ENCODE results near the gene KRTAP1-4. TPM values are rescaled to one million over a fixed set of nuclear protein-coding genes. Genes with fewer than 3 reads are reported as not detected.

Gene KRTAP1-4
- total and polyA plus RNA-seq, 2 experiments from 2014 or later = not detected

GRCh38 chr17:41009301-41009760, 20.7 kb downstream of the KRTAP1-4 start:
- peaks cover 23% of the 10 kb centered on the region for H3F3A ChIP-seq (ENCODE audit: insufficient read depth)
- in situ Hi-C loops (cut with MboI) = no loop called here
- TF ChIP-seq EZH2phosphoT487 (IDR thresholded peaks at IDR 0.05; ENCODE audit: insufficient read depth, low read depth) (no peak), EZH2 (IDR thresholded peaks at IDR 0.05; ENCODE audit: insufficient read depth, poor library complexity, severe bottlenecking) (no peak)

GRCh38 chr17:41008811-41009210, 21.2 kb downstream of the KRTAP1-4 start, which contains the start of gene KRTAP3-1:
Gene KRTAP3-1 (minus strand): TSS chr17:41009128. CDS start chr17:41009074, 54 bp downstream.
- Histone ChIP-seq H3K4me1 (ENCODE audit: insufficient read depth) (peaks cover 12% of the 10 kb centered on the region), H2AFZ (no peak within 1 kb of the TSS), H3K79me2 (ENCODE audit: insufficient read depth) (no peaks in the 10 kb centered on the region), H3K27ac (no peak within 1 kb of the TSS), H3K4me2 (ENCODE audit: unreplicated experiment) (no peak within 1 kb of the TSS), H3K9ac (no peak within 1 kb of the TSS), H3F3A (ENCODE audit: insufficient read depth) (peaks cover 19% of the 10 kb centered on the region), H3K9me3 (ENCODE audit: low read depth) (no peaks in the 10 kb centered on the region), H3K27me3 (replicated peaks; ENCODE audit: insufficient read depth) (no peaks in the 10 kb centered on the region), H3K4me3 (no peak within 1 kb of the TSS), H3K9me2 (ENCODE audit: insufficient read depth) (no peaks in the 10 kb centered on the region), H3K36me3 (ENCODE audit: low read depth) (no peaks in the 10 kb centered on the region), H4K20me1 (ENCODE audit: insufficient read depth) (no peaks in the 10 kb centered on the region)
- no peak for TF ChIP-seq EZH2phosphoT487 (IDR thresholded peaks at IDR 0.05; ENCODE audit: insufficient read depth, low read depth)
- TF ChIP-seq EZH2 (IDR thresholded peaks at IDR 0.05; ENCODE audit: insufficient read depth, poor library complexity, severe bottlenecking) = no peak
- in situ Hi-C loops (cut with MboI) = no loop called here
- WGBS, 2 experiments (ENCODE audit: low coverage in 1 of 2, low lambda C conversion rate in 2 of 2, missing lambda C conversion rate in 2 of 2) = 90% methylated on average over 7 to 8 of the region's 8 CpGs
- DNase-seq = no peak

More at GRCh38 chr17:41009301-41009760, 20.7 kb downstream of the KRTAP1-4 start:
- Histone ChIP-seq H3K36me3 (ENCODE audit: low read depth) (no peaks in the 10 kb centered on the region), H3K27ac (no peak overlapping the region), H3K4me3 (no peak overlapping the region), H4K20me1 (ENCODE audit: insufficient read depth) (no peaks in the 10 kb centered on the region), H3K27me3 (replicated peaks; ENCODE audit: insufficient read depth) (no peaks in the 10 kb centered on the region), H3K4me1 (ENCODE audit: insufficient read depth) (peaks cover 16% of the 10 kb centered on the region), H2AFZ (no peak overlapping the region), H3K79me2 (ENCODE audit: insufficient read depth) (no peaks in the 10 kb centered on the region), H3K9me2 (ENCODE audit: insufficient read depth) (no peaks in the 10 kb centered on the region), H3K9ac (no peak overlapping the region), H3K4me2 (ENCODE audit: unreplicated experiment) (no peak overlapping the region), H3K9me3 (ENCODE audit: low read depth) (no peaks in the 10 kb centered on the region)
- DNase-seq = no peak
- WGBS, 2 experiments (ENCODE audit: low coverage in 1 of 2, low lambda C conversion rate in 2 of 2, missing lambda C conversion rate in 2 of 2) = 77 to 82% methylated on average over 4 of the region's 4 CpGs

- H3K4me1 ChIP-seq (ENCODE audit: insufficient read depth) = peaks cover 9% of the 10 kb centered on the region; the same call in 1 of the 2 replicates
- H3K4me2 ChIP-seq (ENCODE audit: unreplicated experiment) = no peak overlapping the region
- no peak overlapping the region for H3K9ac ChIP-seq
- no peaks in the 10 kb centered on the region for H3F3A ChIP-seq (ENCODE audit: insufficient read depth)
- DNase-seq = no peak
- H2AFZ ChIP-seq = no peak overlapping the region
- no peaks in the 10 kb centered on the region for H3K27me3 ChIP-seq (replicated peaks; ENCODE audit: insufficient read depth)
- 94 to 100% methylated on average over 3 of the region's 3 CpGs for WGBS, 2 experiments (ENCODE audit: low coverage in 1 of 2, low lambda C conversion rate in 2 of 2, missing lambda C conversion rate in 2 of 2)
- no peak overlapping the region for H3K4me3 ChIP-seq
- no peak overlapping the region for H3K27ac ChIP-seq
- no peaks in the 10 kb centered on the region for H3K9me3 ChIP-seq (ENCODE audit: low read depth)
- in situ Hi-C loops (cut with MboI) = no loop called here
- no peaks in the 10 kb centered on the region for H3K79me2 ChIP-seq (ENCODE audit: insufficient read depth)
- H3K9me2 ChIP-seq (ENCODE audit: insufficient read depth) = no peaks in the 10 kb centered on the region
- no peaks in the 10 kb centered on the region for H3K36me3 ChIP-seq (ENCODE audit: low read depth)
- no peak for TF ChIP-seq EZH2 (IDR thresholded peaks at IDR 0.05; ENCODE audit: insufficient read depth, poor library complexity, severe bottlenecking)
- no peak for TF ChIP-seq EZH2phosphoT487 (IDR thresholded peaks at IDR 0.05; ENCODE audit: insufficient read depth, low read depth)
- no peaks in the 10 kb centered on the region for H4K20me1 ChIP-seq (ENCODE audit: insufficient read depth)
Observed at GRCh38 chr17:41004397-41004796, 25.6 kb downstream of the KRTAP1-4 start.

GRCh38 chr17:41003926-41004325, 26.1 kb downstream of the KRTAP1-4 start:
- no peak for DNase-seq
- in situ Hi-C loops (cut with MboI) = no loop called here

More at GRCh38 chr17:41003926-41004325, 26.1 kb downstream of the KRTAP1-4 start:
- H3K4me3 ChIP-seq = no peak overlapping the region
- H3K4me2 ChIP-seq (ENCODE audit: unreplicated experiment) = no peak overlapping the region
- WGBS, 2 experiments (ENCODE audit: low coverage in 1 of 2, low lambda C conversion rate in 2 of 2, missing lambda C conversion rate in 2 of 2) = 75 to 80% methylated on average over 4 of the region's 4 CpGs
- H3K9me3 ChIP-seq (ENCODE audit: low read depth) = no peaks in the 10 kb centered on the region
- no peaks in the 10 kb centered on the region for H3K79me2 ChIP-seq (ENCODE audit: insufficient read depth)
- no peak overlapping the region for H3K9ac ChIP-seq
- no peak overlapping the region for H3K27ac ChIP-seq
- no peaks in the 10 kb centered on the region for H3K36me3 ChIP-seq (ENCODE audit: low read depth)
- no peak overlapping the region for H2AFZ ChIP-seq
- H3K4me1 ChIP-seq (ENCODE audit: insufficient read depth) = peaks cover 9% of the 10 kb centered on the region; the same call in 1 of the 2 replicates
- H3K27me3 ChIP-seq (replicated peaks; ENCODE audit: insufficient read depth) = no peaks in the 10 kb centered on the region
- no peaks in the 10 kb centered on the region for H4K20me1 ChIP-seq (ENCODE audit: insufficient read depth)
- TF ChIP-seq EZH2 (IDR thresholded peaks at IDR 0.05; ENCODE audit: insufficient read depth, poor library complexity, severe bottlenecking) = no peak
- no peak for TF ChIP-seq EZH2phosphoT487 (IDR thresholded peaks at IDR 0.05; ENCODE audit: insufficient read depth, low read depth)
- H3F3A ChIP-seq (ENCODE audit: insufficient read depth) = no peaks in the 10 kb centered on the region
- H3K9me2 ChIP-seq (ENCODE audit: insufficient read depth) = no peaks in the 10 kb centered on the region

Measured in GM23248 (cell line).